ENCODE data around the gene REXO5. TPM values are rescaled to one million over a fixed set of nuclear protein-coding genes. Genes with fewer than 3 reads are reported as not detected.

REXO5 gene
- total and polyA plus RNA-seq, 10 of the 15 experiments (the other 5 are each of a cell fraction or from before 2014, with no cell fraction given), result 3.8 to 15.5 (median 10.1) TPM

- TF ChIP-seq KLF5 (IDR thresholded peaks at IDR 0.05; ENCODE audit: partially characterized antibody), result peak; percentile 56
- no peak for TF ChIP-seq PRDM15 (CRISPR knock-in tag; IDR thresholded peaks at IDR 0.05)
- TF ChIP-seq TCF3 (IDR thresholded peaks at IDR 0.05; ENCODE audit: borderline replicate concordance, insufficient read depth, low read depth, low read length), result peak; percentile 50; the same call in 1 of the 2 replicates
- peak; percentile 60; the same call in 1 of the 2 replicates for TF ChIP-seq LARP7 (IDR thresholded peaks at IDR 0.05)
- TF ChIP-seq ELK1 (IDR thresholded peaks at IDR 0.05; ENCODE audit: low read depth, low read length), result peak; percentile 81
- peak; percentile 75 for TF ChIP-seq EED (IDR thresholded peaks at IDR 0.05; ENCODE audit: low read depth)
- TF ChIP-seq EZH2 (IDR thresholded peaks at IDR 0.05; ENCODE audit: borderline replicate concordance, control insufficient read depth, low read depth, low read length), result no peak
- TF ChIP-seq SREBF2 (IDR thresholded peaks at IDR 0.05; ENCODE audit: low read length), result peak; percentile 56; the same call in 1 of the 2 replicates
- peak; percentile 98 for TF ChIP-seq E2F4 (IDR thresholded peaks at IDR 0.05; ENCODE audit: low read depth, low read length)
- no peak for TF ChIP-seq RAD51 (IDR thresholded peaks at IDR 0.05)
- no peak for TF ChIP-seq IRF4 (IDR thresholded peaks at IDR 0.05; ENCODE audit: low read depth, low read length)
- TF ChIP-seq ZNF687 (IDR thresholded peaks at IDR 0.05), result peak; percentile 66
- peak; percentile 72 for TF ChIP-seq PKNOX1 (IDR thresholded peaks at IDR 0.05)
- peak; percentile 37; the same call in 1 of the 2 replicates for TF ChIP-seq MTA2 (IDR thresholded peaks at IDR 0.05; ENCODE audit: low read depth)
- 0 out of 2 replicates have a peak, but pooled peaks have one; percentile 24 for TF ChIP-seq GATAD2B (conservative IDR thresholded peaks at IDR 0.05; ENCODE audit: low read depth)
- no peak for TF ChIP-seq CHD2 (IDR thresholded peaks at IDR 0.05; ENCODE audit: borderline replicate concordance, low read depth, low read length)
- peak; percentile 43; the same call in 1 of the 2 replicates for TF ChIP-seq TCF7 (IDR thresholded peaks at IDR 0.05; ENCODE audit: borderline replicate concordance)
- no peak for TF ChIP-seq NR2C2 (IDR thresholded peaks at IDR 0.05; ENCODE audit: borderline replicate concordance, control insufficient read depth, insufficient read length, low read depth)
These were observed at the start of gene REXO5, which contains the start of gene ERI2 (continued) for GRCh38 chr16:20806168-20807050.
